CD4-positive, alpha-beta T cell treated with Interferon gamma for 1 hour (primary cell): ENCODE measurements around the gene MICALL2.

Source experiments
- DNase-seq: peaks from one replicate; pipeline ENCODE4 v3.0.0-alpha.2; 2020

MICALL2 gene

GRCh38 chr7:1411414-1411813 is 47.9 kb downstream of the MICALL2 start:
- no peak for DNase-seq

GRCh38 chr7:1410992-1411391 is 48.3 kb downstream of the MICALL2 start:
- DNase-seq: no peak

- DNase-seq: no peak
Observed at GRCh38 chr7:1409555-1409954, 49.7 kb downstream of the MICALL2 start.

- DNase-seq: no peak
Observed at GRCh38 chr7:1408466-1408865, 50.8 kb downstream of the MICALL2 start.

- no peak for DNase-seq
Observed at GRCh38 chr7:1407892-1408291, 51.4 kb downstream of the MICALL2 start.

- no peak for DNase-seq
Observed at GRCh38 chr7:1404898-1405548, 54.2 kb downstream of the MICALL2 start.

- no peak for DNase-seq
Observed at GRCh38 chr7:1404460-1404809, 54.8 kb downstream of the MICALL2 start.

GRCh38 chr7:1403638-1404459 is 55.4 kb downstream of the MICALL2 start:
- no peak for DNase-seq

- DNase-seq: no peak
Observed at GRCh38 chr7:1402791-1403637, 56.3 kb downstream of the MICALL2 start.

GRCh38 chr7:1402110-1402790 is 57.0 kb downstream of the MICALL2 start:
- DNase-seq: no peak

- no peak for DNase-seq
Observed at GRCh38 chr7:1401011-1401410, 58.3 kb downstream of the MICALL2 start.

- no peak for DNase-seq
Observed at GRCh38 chr7:1400371-1400770, 58.9 kb downstream of the MICALL2 start.

- DNase-seq: no peak
Observed at GRCh38 chr7:1397491-1398327, 61.6 kb downstream of the MICALL2 start.

GRCh38 chr7:1396195-1396594 is 63.1 kb downstream of the MICALL2 start:
- DNase-seq: no peak

GRCh38 chr7:1395211-1396070 is 63.8 kb downstream of the MICALL2 start:
- no peak for DNase-seq

GRCh38 chr7:1394371-1394770 is 64.9 kb downstream of the MICALL2 start:
- DNase-seq: no peak

- DNase-seq: no peak
Observed at GRCh38 chr7:1393421-1393820, 65.8 kb downstream of the MICALL2 start.

GRCh38 chr7:1392556-1392955 is 66.7 kb downstream of the MICALL2 start:
- DNase-seq: no peak

GRCh38 chr7:1391449-1391848 is 67.8 kb downstream of the MICALL2 start:
- no peak for DNase-seq

GRCh38 chr7:1388703-1389335 is 70.5 kb downstream of the MICALL2 start:
- no peak for DNase-seq
